GM12801 (cell line): ENCODE results near the gene OLFML2A.

Source experiments
- TF ChIP-seq, protein P1 (sequence below): IDR thresholded peaks from one replicate; pipeline ENCODE4 v1.5.1; 2011; ENCODE audit warnings: control low read depth; ENCODE audit not compliant: insufficient read length; ENCODE audit errors: extremely low read depth

Gene OLFML2A

DNA sequence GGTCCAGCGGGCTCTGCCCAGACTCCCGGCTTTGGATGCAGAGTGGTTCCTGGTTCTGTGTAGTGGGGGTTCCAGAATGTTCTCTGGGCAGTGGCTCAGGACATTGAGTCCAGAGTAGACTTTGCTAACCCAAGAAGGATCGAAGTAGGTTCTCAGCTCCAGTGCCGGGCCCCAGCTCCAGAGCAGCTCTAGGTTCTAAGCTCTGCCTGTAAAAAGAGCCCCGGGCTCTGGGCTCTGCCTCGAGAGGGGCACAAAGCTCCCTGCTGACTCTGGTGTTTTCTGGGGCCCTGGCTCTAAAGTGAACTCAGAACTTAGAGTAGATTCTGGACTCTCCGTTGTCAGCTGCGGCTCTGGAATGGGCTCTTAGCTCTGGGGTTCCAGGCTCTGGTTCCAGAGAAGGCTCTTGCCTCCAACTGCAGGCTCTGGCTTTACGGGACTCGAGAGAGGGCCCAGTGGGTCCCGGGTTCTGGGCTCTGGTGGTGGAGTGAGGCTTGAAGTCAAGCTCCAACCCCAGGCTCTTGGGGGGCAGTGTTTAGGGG lies 76.7 kb downstream of the OLFML2A start:
- TF ChIP-seq, protein P1, sequence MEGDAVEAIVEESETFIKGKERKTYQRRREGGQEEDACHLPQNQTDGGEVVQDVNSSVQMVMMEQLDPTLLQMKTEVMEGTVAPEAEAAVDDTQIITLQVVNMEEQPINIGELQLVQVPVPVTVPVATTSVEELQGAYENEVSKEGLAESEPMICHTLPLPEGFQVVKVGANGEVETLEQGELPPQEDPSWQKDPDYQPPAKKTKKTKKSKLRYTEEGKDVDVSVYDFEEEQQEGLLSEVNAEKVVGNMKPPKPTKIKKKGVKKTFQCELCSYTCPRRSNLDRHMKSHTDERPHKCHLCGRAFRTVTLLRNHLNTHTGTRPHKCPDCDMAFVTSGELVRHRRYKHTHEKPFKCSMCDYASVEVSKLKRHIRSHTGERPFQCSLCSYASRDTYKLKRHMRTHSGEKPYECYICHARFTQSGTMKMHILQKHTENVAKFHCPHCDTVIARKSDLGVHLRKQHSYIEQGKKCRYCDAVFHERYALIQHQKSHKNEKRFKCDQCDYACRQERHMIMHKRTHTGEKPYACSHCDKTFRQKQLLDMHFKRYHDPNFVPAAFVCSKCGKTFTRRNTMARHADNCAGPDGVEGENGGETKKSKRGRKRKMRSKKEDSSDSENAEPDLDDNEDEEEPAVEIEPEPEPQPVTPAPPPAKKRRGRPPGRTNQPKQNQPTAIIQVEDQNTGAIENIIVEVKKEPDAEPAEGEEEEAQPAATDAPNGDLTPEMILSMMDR = no peak

DNA sequence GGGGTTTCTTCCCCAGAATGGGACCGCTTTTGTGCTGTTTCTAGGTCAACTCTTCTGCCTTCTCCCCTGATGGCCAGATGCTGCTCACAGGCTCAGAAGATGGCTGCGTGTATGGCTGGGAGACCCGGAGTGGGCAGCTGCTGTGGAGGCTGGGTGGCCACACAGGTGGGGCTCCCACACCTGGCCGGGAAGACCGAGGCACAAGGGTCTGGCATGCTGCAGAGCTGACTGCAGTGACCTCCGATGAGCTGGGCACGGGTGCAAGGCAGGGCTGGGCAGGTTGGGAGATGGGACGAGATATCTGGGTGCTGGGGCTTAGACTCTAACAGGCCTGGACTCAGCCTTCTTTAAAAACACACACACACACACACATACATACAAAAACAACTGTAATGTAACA lies 77.2 kb downstream of the OLFML2A start:
- TF ChIP-seq, protein P1 = no peak

DNA sequence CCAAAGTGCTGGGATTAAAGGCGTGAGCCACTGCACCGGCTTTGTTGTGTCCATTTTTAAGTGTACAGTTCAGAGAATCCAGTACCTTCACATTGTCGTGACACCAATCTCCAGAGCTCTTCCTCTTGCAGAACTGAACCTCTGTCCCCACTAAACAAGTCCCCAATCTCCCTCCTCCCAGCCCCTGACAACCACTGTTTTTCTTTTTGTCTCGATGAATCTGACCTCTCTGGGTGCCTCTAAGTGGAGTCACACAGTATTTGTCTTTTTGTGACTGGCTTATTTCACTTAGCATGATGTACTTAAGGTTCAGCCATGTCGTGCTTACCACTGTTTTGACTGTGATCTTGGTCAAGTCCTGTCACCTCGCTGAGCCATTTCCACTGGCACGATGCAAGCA lies 77.9 kb downstream of the OLFML2A start:
- TF ChIP-seq, protein P1 = no peak

DNA sequence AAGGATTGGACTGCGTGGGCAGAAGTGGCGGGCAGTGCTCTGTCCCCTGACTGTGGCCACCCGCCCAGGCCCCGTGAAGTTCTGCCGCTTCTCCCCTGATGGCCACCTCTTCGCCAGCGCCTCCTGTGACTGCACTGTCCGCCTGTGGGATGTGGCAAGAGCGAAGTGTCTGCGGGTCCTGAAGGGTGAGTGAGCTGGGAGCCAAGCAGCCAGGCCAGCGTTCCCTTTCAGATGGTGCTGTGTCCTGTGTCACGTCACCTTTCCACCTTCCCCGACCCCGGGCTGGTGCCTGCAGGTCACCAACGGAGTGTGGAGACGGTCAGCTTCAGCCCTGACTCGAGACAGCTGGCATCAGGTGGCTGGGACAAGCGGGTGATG lies 78.6 kb downstream of the OLFML2A start:
- TF ChIP-seq, protein P1 = no peak

DNA sequence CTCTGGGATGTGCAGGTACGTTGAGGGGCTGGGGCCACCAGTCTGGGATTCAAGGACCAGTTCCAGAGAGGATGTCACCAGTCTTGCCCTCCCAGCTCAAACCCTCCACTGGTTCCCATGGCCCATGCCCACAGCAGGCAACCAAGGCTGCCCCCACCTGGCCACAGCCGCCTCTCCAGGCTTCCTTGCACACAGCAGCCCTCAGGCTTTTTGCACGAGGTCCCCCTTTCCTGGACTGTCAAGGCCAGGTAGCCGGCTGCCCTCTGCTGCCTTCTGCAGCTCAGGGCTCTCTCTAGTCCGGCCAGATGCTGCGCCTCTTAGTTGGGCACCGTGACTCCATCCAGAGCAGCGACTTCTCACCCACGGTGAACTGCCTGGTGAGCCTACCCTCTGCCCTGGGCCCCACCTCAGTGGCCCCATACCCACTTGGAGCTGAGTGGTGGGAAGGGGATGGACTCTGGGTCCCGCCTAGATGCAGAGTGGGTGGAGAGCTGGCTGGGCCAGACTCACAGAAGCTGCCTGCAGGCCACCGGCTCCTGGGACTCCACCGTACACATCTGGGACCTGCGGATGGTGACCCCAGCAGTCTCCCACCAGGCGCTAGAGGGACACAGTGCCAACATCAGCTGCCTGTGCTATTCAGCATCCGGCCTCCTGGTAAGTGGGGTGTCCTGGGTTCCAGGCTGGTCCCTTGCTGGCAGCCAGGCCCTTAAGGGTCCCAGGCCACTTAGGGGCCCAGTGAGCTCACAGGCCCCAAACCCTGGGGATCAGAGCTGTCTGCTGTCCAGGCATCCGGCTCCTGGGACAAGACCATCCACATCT lies 79.2 kb downstream of the OLFML2A start:
- TF ChIP-seq, protein P1 = no peak

DNA sequence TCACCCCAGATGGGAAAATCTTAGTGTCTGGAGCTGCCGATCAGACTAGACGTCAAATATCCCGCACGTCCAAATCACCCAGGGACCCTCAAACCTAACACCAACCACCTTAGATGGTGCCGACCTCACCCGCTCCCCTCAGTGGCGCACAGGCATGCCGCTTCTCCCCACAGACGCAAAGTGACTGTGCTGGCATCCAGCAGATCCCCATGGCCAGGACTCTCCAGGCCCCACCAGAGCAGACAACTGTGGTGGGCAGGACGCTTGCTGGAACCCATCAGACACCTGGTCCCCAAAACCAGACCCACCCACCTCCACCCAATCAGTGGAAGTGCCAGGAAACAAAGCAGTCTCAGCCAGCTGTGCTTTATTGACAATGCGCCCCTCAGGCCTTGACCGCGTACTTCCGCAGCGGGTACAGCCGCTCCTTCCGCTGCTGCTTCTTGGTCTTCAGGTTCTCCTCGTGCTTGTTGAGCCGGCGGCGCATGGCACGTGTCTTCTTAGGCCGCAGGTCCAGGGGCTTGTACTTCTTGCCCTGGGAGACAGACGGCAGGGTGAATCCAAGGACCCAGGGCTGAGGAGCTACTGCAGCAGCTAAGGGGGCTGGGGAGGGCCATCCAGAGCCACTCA lies 80.7 kb downstream of the OLFML2A start:
- TF ChIP-seq, protein P1 = no peak

DNA sequence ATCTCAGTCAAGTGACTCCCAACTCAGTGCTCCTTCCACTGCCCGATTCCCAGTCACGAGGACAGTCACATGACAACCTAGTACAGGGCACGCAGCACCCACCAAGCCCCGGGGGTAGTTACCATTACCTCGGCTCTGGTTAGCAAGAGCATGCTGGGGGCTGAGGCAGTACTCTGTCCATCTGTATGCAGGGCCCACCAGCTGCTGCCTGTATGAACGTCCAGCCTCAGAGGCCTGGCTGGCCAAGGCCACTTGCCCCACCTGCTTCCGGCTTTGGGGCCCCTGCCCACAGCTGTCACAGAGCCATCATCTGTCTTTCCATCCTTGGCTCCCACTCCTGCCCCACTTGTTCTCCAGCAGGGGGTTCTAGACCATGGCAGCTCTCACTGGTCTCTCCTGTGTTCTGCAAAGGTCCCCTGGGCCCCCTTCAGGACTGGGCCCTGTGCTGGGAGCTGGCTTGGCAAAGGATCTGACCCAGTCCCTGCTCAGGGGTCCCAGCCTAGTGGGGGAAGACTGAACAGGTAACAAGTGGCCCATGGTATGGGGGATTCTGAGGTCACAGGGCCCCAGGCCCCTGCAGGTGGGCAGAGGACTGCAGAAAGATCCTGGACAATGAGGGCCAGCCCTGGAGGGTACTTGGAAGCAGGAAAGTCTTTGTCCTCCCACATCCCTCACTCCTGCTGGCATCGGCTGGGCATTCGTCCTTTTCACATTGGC lies 81.6 kb downstream of the OLFML2A start:
- TF ChIP-seq, protein P1 = no peak
